GM08714 (cell line): Measurements from ENCODE around the gene AP4B1.
A peak's percentile ranks its signal among the peaks of the same experiment; 100 is the strongest.

Source experiments
- H3K4me3 ChIP-seq: fragments of 200-500 bp; sonication (Bioruptor generic); 2 replicates; pipeline ENCODE4 v1.5.1; 2014; ENCODE audit warnings: mild to moderate bottlenecking, low read length, inconsistent platforms
- ZNF274 ChIP-seq: IDR thresholded peaks from 2 replicates; pipeline ENCODE4 v1.6.1; 2012; ENCODE audit warnings: mild to moderate bottlenecking, low read depth, low read length

The AP4B1 gene

GRCh38 chr1:113893267-113893666 is 11.3 kb downstream of the AP4B1 start:
- no peak for TF ChIP-seq ZNF274
- H3K4me3 ChIP-seq, result no peak overlapping the region

GRCh38 chr1:113891631-113892220 is 12.9 kb downstream of the AP4B1 start:
- no peak for TF ChIP-seq ZNF274
- no peak overlapping the region for H3K4me3 ChIP-seq

DNA sequence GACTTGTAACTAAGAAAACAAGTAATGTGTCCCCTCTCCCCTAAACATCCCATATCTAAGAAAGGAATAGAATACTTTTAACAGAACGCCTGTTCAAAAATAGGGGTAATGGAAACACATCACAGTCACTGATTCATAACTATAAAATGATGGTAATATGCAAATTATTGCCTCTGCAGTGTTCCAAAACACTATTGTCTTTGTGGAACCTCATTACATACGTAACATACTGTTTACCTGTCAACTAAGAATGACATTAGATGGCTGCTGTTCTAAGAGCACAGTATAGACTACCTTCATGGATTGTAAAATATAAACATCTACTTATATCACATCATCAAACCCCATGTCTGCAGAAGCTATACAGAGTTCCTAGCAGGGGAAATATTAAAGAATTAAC is 13.8 kb downstream of the AP4B1 start:
- H3K4me3 ChIP-seq, result no peak overlapping the region
- TF ChIP-seq ZNF274, result no peak

DNA sequence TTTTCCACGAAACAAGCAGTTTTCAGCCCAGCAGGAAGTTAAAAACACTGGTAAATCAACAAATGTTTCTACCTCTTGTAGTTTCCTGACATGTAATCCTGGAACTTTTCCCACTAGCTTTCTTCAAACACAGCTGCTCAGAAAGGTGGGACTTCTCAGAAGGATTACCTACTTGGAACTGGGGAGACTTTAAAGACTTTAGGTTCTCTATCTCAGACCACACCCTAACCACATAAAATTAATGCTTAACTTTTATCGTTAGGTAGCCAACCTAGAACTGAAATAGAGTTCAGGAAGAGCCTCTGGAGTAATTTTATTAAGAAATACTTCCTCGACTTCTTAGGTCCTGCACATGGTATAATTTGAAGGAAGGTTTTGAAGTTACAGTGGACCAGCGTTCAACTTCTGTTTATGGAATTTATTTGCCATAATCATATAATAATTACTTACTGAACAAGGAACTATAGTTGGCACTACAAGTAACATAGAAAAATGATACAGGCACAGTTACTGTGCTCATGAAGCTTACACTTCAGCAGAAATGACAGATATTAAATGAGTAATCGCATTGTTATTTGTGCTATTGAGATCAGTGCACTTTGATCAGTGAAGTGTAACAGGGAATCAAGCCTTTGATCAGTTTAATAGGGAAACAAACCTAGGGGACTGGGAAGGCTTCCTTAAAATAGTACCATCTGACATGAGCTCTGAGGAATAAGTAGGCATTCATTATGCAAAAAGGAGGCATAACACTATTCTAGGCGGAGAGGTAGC is 17.0 kb downstream of the AP4B1 start, which contains the start of gene BCL2L15:
TSS of gene BCL2L15 (minus strand) at position 180 of the 774 bp plus-strand sequence. CDS start 206 bp downstream, outside the sequence.
- no peak within 1 kb of the TSS for H3K4me3 ChIP-seq
- no peak for TF ChIP-seq ZNF274

DNA sequence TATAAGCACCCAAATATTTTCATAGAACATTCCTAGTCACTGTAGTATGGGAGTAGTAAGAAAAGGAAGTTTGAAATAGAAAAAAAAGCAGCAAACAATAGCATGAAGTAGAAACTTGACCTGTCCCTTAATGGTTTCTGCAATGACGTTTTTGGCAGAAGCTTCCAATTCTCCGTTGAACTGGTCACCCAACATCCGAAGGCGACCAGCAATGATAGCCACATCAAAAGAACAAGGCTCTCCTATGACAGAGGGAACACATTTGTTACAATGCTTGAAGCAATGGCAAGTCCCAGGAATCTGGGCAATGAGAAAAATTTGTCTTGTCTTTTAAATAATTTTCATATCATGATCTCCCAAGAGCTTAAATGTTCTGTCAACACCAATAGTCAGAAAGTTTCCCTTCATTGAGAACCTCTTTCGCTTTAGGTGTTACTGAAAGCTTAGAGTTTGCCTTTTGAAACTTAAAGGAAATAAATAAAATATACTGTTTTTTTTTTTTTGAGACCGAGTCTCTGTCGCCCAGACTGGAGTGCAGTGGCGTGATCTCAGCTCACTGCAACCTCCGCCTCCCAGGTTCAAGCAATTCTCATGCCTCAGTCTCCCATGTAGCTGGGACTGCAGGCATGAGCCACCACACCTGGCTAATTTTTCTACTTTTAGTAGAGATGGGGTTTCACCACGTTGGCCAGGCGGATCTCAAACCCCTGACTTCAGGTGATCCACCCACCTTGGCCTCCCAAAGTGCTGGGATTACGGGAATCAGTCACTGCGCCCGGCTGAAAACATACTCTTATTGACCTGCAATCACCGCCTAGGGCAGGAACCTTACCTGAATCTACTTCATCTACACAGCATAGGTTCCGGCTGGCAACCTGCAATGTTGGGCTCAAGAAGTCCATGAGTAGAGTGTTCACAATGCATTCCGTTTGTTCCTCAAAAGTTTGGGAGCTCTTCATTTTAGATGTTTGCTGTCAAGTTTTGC is 17.9 kb downstream of the AP4B1 start:
- TF ChIP-seq ZNF274, result no peak
- no peak overlapping the region for H3K4me3 ChIP-seq

DNA sequence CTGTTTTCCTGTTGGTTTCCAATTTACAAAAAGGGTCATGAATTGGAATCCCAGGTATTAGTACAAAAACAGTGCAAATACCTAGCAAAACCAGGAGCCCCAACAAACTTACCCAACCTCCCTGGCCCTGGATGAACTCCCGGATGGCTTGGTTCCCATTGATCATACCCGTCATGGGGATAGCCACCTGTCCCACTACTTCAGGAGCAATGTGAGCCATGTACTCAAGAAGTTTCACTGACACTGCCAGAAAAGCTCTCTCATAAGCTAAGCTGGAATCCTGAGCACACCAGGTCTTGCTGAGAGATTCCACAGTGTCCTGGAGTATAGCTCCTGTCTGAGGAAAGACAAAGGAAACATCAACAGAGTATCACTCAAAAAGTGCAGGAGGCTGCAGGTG is 22.9 kb downstream of the AP4B1 start:
- no peak overlapping the region for H3K4me3 ChIP-seq
- no peak for TF ChIP-seq ZNF274

- H3K4me3 ChIP-seq, result no peak overlapping the region
- no peak for TF ChIP-seq ZNF274
Measured at GRCh38 chr1:113879739-113880038, 24.9 kb downstream of the AP4B1 start.

DNA sequence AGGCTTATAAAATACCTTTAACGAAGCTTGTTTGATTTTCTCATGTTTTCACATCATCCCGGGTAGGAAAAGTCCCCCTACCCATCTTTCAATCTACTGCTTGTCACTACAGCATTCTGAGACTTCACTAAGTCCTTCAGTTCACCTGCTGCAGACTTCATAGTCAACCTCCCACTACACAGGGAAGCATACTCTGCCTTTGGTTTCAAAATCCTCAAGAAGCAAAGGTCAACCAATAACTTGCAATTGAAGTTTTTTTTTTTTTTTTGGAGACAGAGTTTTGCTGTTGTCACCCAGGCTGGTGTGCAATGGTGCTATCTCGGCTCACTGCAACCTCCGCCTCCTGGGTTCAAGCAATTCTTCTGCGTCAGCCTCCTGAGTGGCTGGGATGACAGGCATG is 28.4 kb downstream of the AP4B1 start:
- TF ChIP-seq ZNF274, result no peak

DNA sequence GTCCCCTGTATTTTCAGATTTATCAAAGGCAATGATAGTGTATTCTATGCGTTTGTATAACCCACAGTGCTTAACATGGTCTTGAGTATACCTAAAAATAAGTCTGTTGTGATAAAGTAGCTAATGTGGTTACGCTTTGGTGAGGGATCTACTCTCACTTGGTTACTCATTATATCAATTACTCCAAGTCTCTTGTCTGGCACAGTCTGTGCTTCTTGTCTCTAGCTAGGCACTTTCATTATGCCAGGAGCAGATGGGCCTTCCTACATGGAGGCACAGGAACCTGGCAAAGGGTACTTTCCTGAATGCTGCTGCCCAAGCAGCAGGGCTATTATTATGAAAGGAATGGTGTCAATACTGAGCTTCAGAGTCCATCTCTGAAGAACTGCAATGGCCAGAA is 28.9 kb downstream of the AP4B1 start:
- no peak for TF ChIP-seq ZNF274
- peak overlapping the region; percentile 58; the same call in 1 of the 2 replicates for H3K4me3 ChIP-seq

More for the DNA sequence above, 28.4 kb downstream of the AP4B1 start:
- H3K4me3 ChIP-seq, result peak overlapping the region; percentile 58; the same call in 1 of the 2 replicates

- H3K4me3 ChIP-seq, result no peak overlapping the region
- TF ChIP-seq ZNF274, result no peak
Measured at GRCh38 chr1:113874012-113874879, 30.4 kb downstream of the AP4B1 start.

DNA sequence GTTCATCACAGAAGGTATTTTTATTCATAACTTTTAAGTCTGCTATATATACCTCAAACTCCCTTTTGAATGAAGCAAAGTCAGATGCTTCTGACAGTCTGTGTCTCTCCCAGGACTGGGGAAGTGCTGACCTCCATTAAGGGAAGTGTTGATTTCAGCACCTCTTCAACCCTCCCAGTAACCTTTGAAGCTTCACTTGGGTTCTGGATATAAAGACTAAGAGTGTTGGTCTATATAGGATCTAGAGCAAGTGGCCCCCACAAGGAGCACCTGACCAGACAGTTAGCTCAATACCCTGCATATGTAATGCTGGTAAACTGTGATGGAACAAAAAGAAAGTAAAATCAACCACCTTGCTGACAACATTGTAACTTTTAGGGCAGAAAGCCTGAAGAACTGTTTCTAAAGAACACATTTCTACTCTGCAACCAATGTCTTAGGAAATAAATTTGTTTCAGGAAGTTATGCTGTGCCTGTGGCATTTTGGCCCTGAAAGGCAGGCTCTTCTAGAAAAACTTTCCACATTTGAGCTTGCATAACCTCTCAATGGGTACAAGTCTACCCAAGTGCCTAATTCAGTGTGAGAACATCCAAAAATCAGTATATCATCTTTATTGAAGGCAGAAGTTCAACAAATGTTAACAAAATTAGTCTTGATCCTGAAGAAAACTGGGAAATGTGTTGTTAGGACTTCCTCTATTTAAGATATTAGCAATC is 32.2 kb downstream of the AP4B1 start:
- H3K4me3 ChIP-seq, result peak overlapping the region; percentile 100; the same call in 1 of the 2 replicates
- TF ChIP-seq ZNF274, result no peak

GRCh38 chr1:113871597-113872113 is 32.9 kb downstream of the AP4B1 start, which contains the start of gene PTPN22:
Gene PTPN22, minus strand, starts transcription at chr1:113871712.
- H3K4me3 ChIP-seq, result peak within 1 kb of the TSS; percentile 100

More at GRCh38 chr1:113871597-113872113, 32.9 kb downstream of the AP4B1 start, which contains the start of gene PTPN22:
- no peak for TF ChIP-seq ZNF274
